Ishikawa (cell line): ENCODE measurements around the gene DNAL4.

Experiments
- CREB1 ChIP-seq: IDR thresholded peaks from 2 replicates; pipeline ENCODE4 v1.6.1; 2012; ENCODE audit warnings: low read depth
- TAF1 ChIP-seq: IDR thresholded peaks from 2 replicates; pipeline ENCODE4 v1.6.1; 2012; ENCODE audit warnings: low read depth, mild to moderate bottlenecking
- TF ChIP-seq, protein P1 (sequence below): IDR thresholded peaks from 2 replicates; pipeline ENCODE4 v1.6.1; 2012

DNA sequence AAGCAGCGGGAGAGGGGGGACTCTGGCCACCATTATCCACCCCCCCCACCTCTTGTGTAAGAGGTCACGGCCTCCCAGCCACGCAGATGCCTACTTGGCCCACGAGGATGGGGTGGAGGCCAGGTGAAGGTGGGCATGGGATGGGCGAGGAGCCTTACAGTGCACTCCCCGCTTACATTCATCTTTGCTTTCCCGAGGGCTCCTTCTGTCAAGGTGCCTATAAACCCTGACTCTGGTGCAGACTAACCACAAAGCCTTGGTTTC, 36.8 kb upstream of the DNAL4 start:
- TF ChIP-seq CREB1 (no peak), TAF1 (no peak)
- TF ChIP-seq, protein P1, sequence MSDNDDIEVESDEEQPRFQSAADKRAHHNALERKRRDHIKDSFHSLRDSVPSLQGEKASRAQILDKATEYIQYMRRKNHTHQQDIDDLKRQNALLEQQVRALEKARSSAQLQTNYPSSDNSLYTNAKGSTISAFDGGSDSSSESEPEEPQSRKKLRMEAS, result no peak
